A673 (cell line): ENCODE data around the gene TSEN2. TPM values are rescaled to one million over a fixed set of nuclear protein-coding genes. Genes with fewer than 3 reads are reported as not detected.

Experiments used
- BruUV-seq: library from RNA; stranded (reverse); fragments of 400-500 nt; replicated peaks from 2 replicates; lab custom pipeline; 2021; lab: Mats Ljungman, UMichigan
- CTCF ChIA-PET: fragments of 300-600 bp; sonication (Branson Sonifier 250); formaldehyde crosslinking; loops from one replicate; lab custom pipeline; 2022; ENCODE audit warnings: antibody characterized with exemption; lab: Charles Lee
- POLR2A ChIA-PET: fragments of 300-600 bp; sonication (Branson Sonifier 250); formaldehyde crosslinking; loops from one replicate; lab custom pipeline; 2022; ENCODE audit warnings: antibody characterized with exemption; ENCODE audit not compliant: low non-redundant PET; lab: Charles Lee
- DNase-seq: peaks from one replicate; pipeline ENCODE4 v3.0.0-alpha.2; 2015; ENCODE audit warnings: low spot score
- H3K27ac ChIP-seq: fragments of 200-600 bp; sonication (generic); 2 replicates; pipeline ENCODE4 v1.5.1; 2016; ENCODE audit warnings: mixed run types, low read depth, mild to moderate bottlenecking, mixed read lengths, antibody characterized with exemption, low read length; ENCODE audit not compliant: poor library complexity, severe bottlenecking
- H3K27me3 ChIP-seq: fragments of 200-600 bp; sonication (generic); replicated peaks from 2 replicates; pipeline ENCODE4 v1.6.1; 2017; ENCODE audit warnings: mixed run types, low read depth, mild to moderate bottlenecking, mixed read lengths, antibody characterized with exemption, low read length; ENCODE audit not compliant: insufficient read depth, poor library complexity
- H3K36me3 ChIP-seq: fragments of 200-600 bp; sonication (generic); 2 replicates; pipeline ENCODE4 v1.6.1; 2016; ENCODE audit warnings: mixed run types, mild to moderate bottlenecking, mixed read lengths, antibody characterized with exemption, low read length; ENCODE audit not compliant: insufficient read depth, poor library complexity, severe bottlenecking
- H3K4me1 ChIP-seq: fragments of 200-600 bp; sonication (generic); 2 replicates; pipeline ENCODE4 v1.6.1; 2017; ENCODE audit warnings: mixed run types, mild to moderate bottlenecking, mixed read lengths, antibody characterized with exemption, low read length; ENCODE audit not compliant: insufficient read depth, poor library complexity, severe bottlenecking
- H3K4me3 ChIP-seq: fragments of 200-600 bp; sonication (generic); 2 replicates; pipeline ENCODE4 v1.5.1; 2016; ENCODE audit warnings: low read depth, mixed run types, mild to moderate bottlenecking, mixed read lengths, low read length; ENCODE audit not compliant: poor library complexity, severe bottlenecking
- H3K9me3 ChIP-seq: fragments of 200-600 bp; sonication (generic); 2 replicates; pipeline ENCODE4 v1.6.1; 2016; ENCODE audit warnings: mixed run types, low read depth, mild to moderate bottlenecking, mixed read lengths, antibody characterized with exemption, low read length; ENCODE audit not compliant: poor library complexity, severe bottlenecking
- CTCF ChIP-seq: fragments of 300-800, 200-600 bp; sonication (generic); conservative IDR thresholded peaks from 2 replicates; pipeline ENCODE4 v1.5.1; 2017; ENCODE audit warnings: low read depth, mild to moderate bottlenecking, antibody characterized with exemption, low read length, moderate library complexity, mixed read lengths
- EZH2 ChIP-seq: fragments of 200-600 bp; sonication (generic); IDR thresholded peaks from 2 replicates; pipeline ENCODE4 v1.6.1; 2017; ENCODE audit warnings: borderline replicate concordance, low read depth, mild to moderate bottlenecking, mixed read lengths, antibody characterized with exemption, low read length; ENCODE audit not compliant: poor library complexity, severe bottlenecking
- intact Hi-C: fragments of 100-400 bp; cut with micrococcal nuclease; formaldehyde crosslinking; loops from one replicate; pipeline ENCODE4 v1.10.0; 2022; ENCODE audit not compliant: unreplicated experiment
- total RNA-seq: library from RNA; stranded (reverse); gene quantifications from 2 replicates; pipeline ENCODE4 v1.2.3, GENCODE V29; 2021

Gene TSEN2
- total RNA-seq, 1 experiment from 2014 or later, result 34.5 TPM

DNA sequence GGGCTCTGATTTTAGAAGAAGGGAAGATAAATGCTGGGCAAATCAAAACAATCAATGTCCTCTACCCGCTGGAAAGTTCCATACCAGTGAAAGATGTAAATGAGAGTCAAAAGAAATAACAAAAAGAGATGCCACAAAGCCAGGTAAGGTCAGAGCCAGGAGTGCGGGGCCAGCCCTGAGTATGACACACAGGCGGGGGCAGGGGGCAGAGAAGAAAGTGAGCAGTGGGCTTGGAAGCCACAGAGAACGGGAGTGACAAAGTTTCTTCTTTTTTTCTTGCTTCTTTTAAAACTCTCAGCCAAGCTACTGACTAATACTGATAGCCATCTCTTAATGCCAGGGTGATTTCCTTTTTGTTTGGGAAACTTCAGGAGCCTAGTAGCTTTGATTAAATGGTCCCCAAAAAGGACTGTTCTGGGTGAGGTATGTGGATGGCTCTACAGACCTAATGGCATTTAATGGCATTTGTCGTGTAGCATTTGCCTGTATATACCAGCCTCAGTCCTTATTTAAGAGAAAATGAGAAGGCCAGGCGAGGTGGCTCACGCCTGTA lies 23.1 kb upstream of the TSEN2 start:
- ChIA-PET CTCF (no interaction called here), POLR2A (no interaction called here)
- Histone ChIP-seq H3K4me1 (no peaks in the 10 kb centered on the region), H3K27ac (no peak overlapping the region), H3K9me3 (no peaks in the 10 kb centered on the region), H3K36me3 (no peaks in the 10 kb centered on the region), H3K27me3 (no peaks in the 10 kb centered on the region), H3K4me3 (no peak overlapping the region)
- intact Hi-C loops, result loop anchor here (10.0 kb wide), 1 partner anchor 156 kb away; no protein-coding TSS in a partner anchor
- DNase-seq, result no peak
- TF ChIP-seq CTCF, result no peak
- no peak for TF ChIP-seq EZH2
- no TSS peak for BruUV-seq

DNA sequence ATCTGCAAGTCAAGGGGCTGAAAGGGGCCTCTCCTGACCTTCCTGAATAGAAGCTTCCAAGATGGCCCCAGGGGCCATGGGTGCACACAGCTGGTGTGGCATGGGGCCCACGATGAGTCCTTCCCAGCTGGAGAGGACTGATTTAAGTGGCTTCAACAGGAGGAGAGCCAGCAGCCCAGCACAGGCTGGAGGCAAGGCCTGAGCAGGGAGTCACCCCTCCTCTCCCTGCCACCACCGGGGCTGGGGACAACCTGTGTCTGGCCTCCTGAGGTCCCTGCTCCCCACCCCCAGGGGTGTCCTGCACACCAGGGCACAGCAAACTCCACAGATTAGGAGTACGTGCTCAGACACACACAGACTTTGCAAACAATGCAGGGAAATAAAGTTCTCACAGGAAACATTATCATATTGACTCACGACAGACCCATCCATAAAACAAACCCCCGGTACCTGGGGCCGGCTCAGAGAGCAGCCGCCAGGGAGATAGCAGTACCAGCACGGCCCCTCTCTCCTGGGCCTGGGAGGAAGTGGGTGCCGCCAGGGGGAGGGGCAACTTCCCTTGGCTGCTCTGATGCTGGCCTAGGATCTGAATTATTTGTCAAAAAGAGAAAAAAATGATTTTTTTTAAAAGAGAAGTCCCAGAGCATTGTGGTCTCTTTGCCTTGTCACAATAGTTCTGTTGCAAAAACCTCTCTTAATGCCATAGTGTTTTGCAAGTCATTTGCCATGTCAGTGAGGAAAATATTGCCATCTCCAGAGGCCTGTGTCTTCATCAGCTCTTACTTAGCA lies 21.9 kb upstream of the TSEN2 start:
- ChIA-PET CTCF (no interaction called here), POLR2A (no interaction called here)
- H3K27me3 ChIP-seq, result no peaks in the 10 kb centered on the region
- BruUV-seq, result no TSS peak
- no peaks in the 10 kb centered on the region for H3K36me3 ChIP-seq
- H3K9me3 ChIP-seq, result no peaks in the 10 kb centered on the region
- no peaks in the 10 kb centered on the region for H3K4me1 ChIP-seq
- no peak overlapping the region for H3K27ac ChIP-seq
- DNase-seq, result no peak
- no peak overlapping the region for H3K4me3 ChIP-seq
- intact Hi-C loops, result loop anchor here (10.0 kb wide), 1 partner anchor 158 kb away; no protein-coding TSS in a partner anchor
- TF ChIP-seq CTCF (no peak), EZH2 (no peak)

- H3K27me3 ChIP-seq, result no peaks in the 10 kb centered on the region
- CTCF ChIA-PET, result no interaction called here
- no peaks in the 10 kb centered on the region for H3K36me3 ChIP-seq
- no peak for DNase-seq
- intact Hi-C loops, result loop anchor here (10.0 kb wide), 1 partner anchor 159 kb away; no protein-coding TSS in a partner anchor
- H3K27ac ChIP-seq, result no peak overlapping the region
- TF ChIP-seq EZH2, result no peak
- TF ChIP-seq CTCF, result no peak
- no peaks in the 10 kb centered on the region for H3K4me1 ChIP-seq
- H3K9me3 ChIP-seq, result no peaks in the 10 kb centered on the region
- no TSS peak for BruUV-seq
- POLR2A ChIA-PET, result interaction anchor here (0.6 kb wide), 1 partner anchor 232 kb away, joined by 4 read pairs; no protein-coding TSS in a partner anchor
- H3K4me3 ChIP-seq, result no peak overlapping the region
Measured at GRCh38 chr3:12463686-12464085, 20.6 kb upstream of the TSEN2 start.
